WERI-Rb-1 (cell line): Measurements from ENCODE around the gene SLC6A6.

ENCODE experiments used
- DNase-seq: peaks from one replicate; pipeline ENCODE4 v3.0.0-alpha.2; 2020
- H3K27ac ChIP-seq: fragments of 250-450 bp; sonication (Bioruptor Pico); 2 replicates; pipeline ENCODE4 v1.5.1; 2020; ENCODE audit warnings: mild to moderate bottlenecking, moderate library complexity
- H3K27me3 ChIP-seq: fragments of 250-450 bp; sonication (Bioruptor Pico); 2 replicates; pipeline ENCODE4 v1.5.1; 2021; ENCODE audit warnings: mild to moderate bottlenecking, low read depth, moderate library complexity; ENCODE audit not compliant: insufficient read depth, severe bottlenecking
- H3K36me3 ChIP-seq: fragments of 250-450 bp; sonication (Bioruptor Pico); 2 replicates; pipeline ENCODE4 v1.5.1; 2020; ENCODE audit warnings: mild to moderate bottlenecking, moderate library complexity
- H3K4me3 ChIP-seq: 2 replicates; pipeline ENCODE4 v1.5.1; 2011; ENCODE audit warnings: low read depth, mild to moderate bottlenecking, control low read depth, low read length
- H3K9me3 ChIP-seq: fragments of 250-450 bp; sonication (Bioruptor Pico); 2 replicates; pipeline ENCODE4 v1.5.1; 2021; ENCODE audit warnings: mild to moderate bottlenecking, moderate library complexity; ENCODE audit not compliant: severe bottlenecking
- TF ChIP-seq, protein P1 (sequence below): IDR thresholded peaks from 2 replicates; pipeline ENCODE4 v1.5.1; 2011; ENCODE audit warnings: low read depth, mild to moderate bottlenecking, control low read depth, inconsistent platforms, low read length

Gene SLC6A6

DNA sequence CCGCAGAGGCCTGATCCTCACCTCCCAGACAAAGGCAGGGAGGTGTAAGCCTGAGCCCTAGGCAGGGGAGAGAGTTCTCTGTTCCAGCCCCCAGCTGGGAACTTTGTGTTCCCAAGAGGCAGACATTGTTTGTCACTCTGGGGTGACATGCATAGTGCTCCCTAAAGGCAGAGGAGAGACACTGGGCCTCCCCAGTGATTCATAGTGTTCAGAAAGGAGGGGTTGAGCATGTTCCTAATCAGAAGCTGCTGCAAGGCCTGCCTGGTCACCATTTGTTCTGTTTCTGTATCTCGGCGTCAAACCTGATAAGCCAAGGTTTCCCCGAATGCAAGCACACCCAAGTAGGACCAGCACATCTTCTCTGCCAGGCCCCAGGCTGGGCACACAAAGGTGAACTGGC is 24.0 kb upstream of the SLC6A6 start:
- no peak overlapping the region for H3K4me3 ChIP-seq
- H3K27ac ChIP-seq = no peak overlapping the region
- no peaks in the 10 kb centered on the region for H3K27me3 ChIP-seq
- TF ChIP-seq, protein P1, sequence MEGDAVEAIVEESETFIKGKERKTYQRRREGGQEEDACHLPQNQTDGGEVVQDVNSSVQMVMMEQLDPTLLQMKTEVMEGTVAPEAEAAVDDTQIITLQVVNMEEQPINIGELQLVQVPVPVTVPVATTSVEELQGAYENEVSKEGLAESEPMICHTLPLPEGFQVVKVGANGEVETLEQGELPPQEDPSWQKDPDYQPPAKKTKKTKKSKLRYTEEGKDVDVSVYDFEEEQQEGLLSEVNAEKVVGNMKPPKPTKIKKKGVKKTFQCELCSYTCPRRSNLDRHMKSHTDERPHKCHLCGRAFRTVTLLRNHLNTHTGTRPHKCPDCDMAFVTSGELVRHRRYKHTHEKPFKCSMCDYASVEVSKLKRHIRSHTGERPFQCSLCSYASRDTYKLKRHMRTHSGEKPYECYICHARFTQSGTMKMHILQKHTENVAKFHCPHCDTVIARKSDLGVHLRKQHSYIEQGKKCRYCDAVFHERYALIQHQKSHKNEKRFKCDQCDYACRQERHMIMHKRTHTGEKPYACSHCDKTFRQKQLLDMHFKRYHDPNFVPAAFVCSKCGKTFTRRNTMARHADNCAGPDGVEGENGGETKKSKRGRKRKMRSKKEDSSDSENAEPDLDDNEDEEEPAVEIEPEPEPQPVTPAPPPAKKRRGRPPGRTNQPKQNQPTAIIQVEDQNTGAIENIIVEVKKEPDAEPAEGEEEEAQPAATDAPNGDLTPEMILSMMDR = no peak
- no peaks in the 10 kb centered on the region for H3K9me3 ChIP-seq
- no peak for DNase-seq
- H3K36me3 ChIP-seq = no peaks in the 10 kb centered on the region

DNA sequence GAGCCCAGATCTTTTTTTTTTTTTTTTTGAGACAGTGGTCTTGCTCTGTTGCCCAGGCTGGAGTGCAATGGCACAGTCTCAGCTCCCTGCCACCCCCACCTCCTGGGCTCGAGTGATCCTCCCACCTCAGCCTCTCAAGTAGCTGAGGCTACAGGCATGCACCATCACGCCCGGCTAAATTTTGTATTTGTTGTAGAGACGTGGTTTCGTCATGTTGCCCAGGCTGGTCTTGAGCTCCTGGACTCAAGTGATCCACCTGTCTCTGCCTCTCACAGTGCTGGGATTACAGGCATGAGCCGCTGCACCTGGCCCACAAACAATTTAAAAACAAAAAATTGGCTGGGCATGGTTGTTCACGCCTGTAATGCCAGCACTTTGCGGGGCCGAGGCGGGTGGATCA is 22.6 kb upstream of the SLC6A6 start:
- DNase-seq = no peak
- Histone ChIP-seq H3K4me3 (no peak overlapping the region), H3K9me3 (no peaks in the 10 kb centered on the region), H3K36me3 (no peaks in the 10 kb centered on the region), H3K27me3 (no peaks in the 10 kb centered on the region), H3K27ac (no peak overlapping the region)
- TF ChIP-seq, protein P1 = no peak

DNA sequence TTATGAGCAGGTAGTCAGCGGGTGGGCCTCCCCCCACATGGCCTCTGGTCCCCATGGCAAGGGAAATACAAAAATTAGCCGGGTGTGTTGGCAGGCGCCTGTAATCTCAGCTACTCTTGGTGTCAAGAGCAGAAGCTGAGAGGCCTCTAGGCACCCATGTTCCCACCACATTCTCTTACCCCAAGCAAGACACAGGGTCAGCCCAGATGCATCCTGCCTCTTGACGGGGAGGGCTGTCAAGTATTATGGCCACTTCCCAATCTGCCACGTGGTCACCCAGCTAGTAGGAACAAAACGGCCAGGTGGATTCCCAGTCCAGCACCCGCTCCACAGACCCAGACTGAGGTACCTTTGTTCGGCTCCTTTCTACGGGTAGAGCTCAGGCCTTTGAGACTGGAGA is 16.2 kb upstream of the SLC6A6 start:
- Histone ChIP-seq H3K9me3 (no peaks in the 10 kb centered on the region), H3K27me3 (no peaks in the 10 kb centered on the region), H3K36me3 (no peaks in the 10 kb centered on the region), H3K27ac (no peak overlapping the region), H3K4me3 (no peak overlapping the region)
- DNase-seq = no peak
- TF ChIP-seq, protein P1 = no peak

DNA sequence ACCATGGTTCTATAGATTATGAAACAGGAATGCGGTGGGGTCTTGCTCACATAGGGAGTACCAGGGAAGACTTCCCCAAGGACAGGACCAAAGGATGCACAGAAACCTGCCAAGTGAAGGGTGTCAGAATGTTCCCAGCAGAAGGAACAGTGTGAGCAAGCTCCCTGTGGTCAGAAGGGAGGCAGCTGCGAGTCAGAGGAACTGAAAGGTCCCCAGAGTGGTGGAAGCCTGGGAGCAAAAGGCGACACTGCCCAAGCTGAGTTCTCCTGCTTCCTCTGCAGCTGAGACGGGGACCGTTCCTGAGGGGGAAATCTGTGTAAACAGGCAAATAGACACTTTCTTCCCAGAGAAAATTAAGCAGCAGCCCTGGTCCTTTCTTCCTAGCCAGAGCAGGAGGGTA is 14.2 kb upstream of the SLC6A6 start:
- Histone ChIP-seq H3K27me3 (no peaks in the 10 kb centered on the region), H3K9me3 (no peaks in the 10 kb centered on the region), H3K4me3 (no peak overlapping the region), H3K36me3 (no peaks in the 10 kb centered on the region), H3K27ac (no peak overlapping the region)
- no peak for DNase-seq
- TF ChIP-seq, protein P1 = no peak

DNA sequence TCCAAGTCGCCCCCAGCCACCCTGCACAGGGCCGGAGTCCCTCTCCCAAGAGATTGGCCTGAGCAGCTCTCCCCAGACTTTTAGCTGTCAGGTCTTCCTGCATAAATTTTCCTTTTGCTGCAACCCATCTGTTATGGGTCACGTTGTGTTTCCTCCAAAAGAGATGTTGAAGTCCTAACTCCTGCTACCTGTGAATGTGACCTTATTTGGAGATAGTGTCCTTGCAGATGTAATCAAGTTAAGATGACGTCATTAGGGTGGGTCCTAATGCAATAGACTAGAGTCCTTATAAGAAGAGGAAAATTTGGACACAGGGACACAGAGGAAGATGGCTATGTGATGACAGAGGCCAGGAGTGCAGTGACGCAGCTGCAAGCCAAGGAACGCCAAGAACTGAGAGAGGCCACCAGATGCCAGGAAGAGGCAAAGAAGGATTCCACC is 13.2 kb upstream of the SLC6A6 start:
- Histone ChIP-seq H3K4me3 (no peak overlapping the region), H3K27ac (no peak overlapping the region), H3K36me3 (no peaks in the 10 kb centered on the region), H3K9me3 (no peaks in the 10 kb centered on the region), H3K27me3 (no peaks in the 10 kb centered on the region)
- TF ChIP-seq, protein P1 = no peak
- DNase-seq = no peak

DNA sequence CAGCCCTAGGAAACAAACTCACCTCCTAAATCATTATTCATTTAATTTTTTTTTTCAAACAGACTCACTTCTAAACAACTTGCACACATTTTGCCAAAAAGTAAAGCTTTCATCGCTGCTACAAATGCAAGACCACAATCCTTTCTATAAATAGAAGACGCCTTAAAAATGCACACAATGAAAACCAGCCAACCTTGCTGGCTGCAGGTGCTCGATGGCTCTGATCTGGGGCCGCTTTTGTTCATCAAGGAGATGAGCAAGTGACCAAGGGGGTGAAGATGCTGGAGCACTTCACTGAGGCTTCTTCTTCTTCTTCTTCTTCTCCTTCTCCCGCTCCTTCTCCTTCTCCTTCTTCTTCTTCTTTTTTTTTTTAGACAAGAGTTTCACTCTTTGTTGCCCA is 12.7 kb upstream of the SLC6A6 start:
- no peak for DNase-seq
- Histone ChIP-seq H3K27ac (no peak overlapping the region), H3K36me3 (no peaks in the 10 kb centered on the region), H3K27me3 (no peaks in the 10 kb centered on the region), H3K9me3 (no peaks in the 10 kb centered on the region), H3K4me3 (no peak overlapping the region)
- TF ChIP-seq, protein P1 = no peak
